Measurements from ENCODE around the gene VMAC.

The VMAC gene

GRCh38 chr19:5907241-5907640 lies 2.6 kb downstream of the VMAC start:
- FAIRE-seq: no peak

GRCh38 chr19:5908773-5909442 lies 4.2 kb downstream of the VMAC start:
- no peak for FAIRE-seq

- FAIRE-seq: no peak
Measured at GRCh38 chr19:5910638-5910907, 5.9 kb downstream of the VMAC start.

GRCh38 chr19:5911366-5911765 lies 6.7 kb downstream of the VMAC start:
- FAIRE-seq: no peak

GRCh38 chr19:5913739-5914357 lies 9.2 kb downstream of the VMAC start, which contains the start of gene CAPS:
TSS of gene CAPS (plus strand) at chr19:5914254. CDS start at chr19:5914407, 153 bp downstream.
- no peak for FAIRE-seq

- FAIRE-seq: no peak
Measured at GRCh38 chr19:5914358-5914774, 9.7 kb downstream of the VMAC start.

GRCh38 chr19:5914946-5915781 lies 10.5 kb downstream of the VMAC start:
- no peak for FAIRE-seq

- FAIRE-seq: no peak
Measured at GRCh38 chr19:5915782-5916165, 11.1 kb downstream of the VMAC start.

GRCh38 chr19:5916181-5916708 lies 11.6 kb downstream of the VMAC start:
- no peak for FAIRE-seq

- no peak for FAIRE-seq
Measured at GRCh38 chr19:5917431-5918107, 12.9 kb downstream of the VMAC start.

GRCh38 chr19:5918463-5919079 lies 13.9 kb downstream of the VMAC start:
- FAIRE-seq: no peak

- no peak for FAIRE-seq
Measured at GRCh38 chr19:5921516-5922160, 17.0 kb downstream of the VMAC start.

- no peak for FAIRE-seq
Measured at GRCh38 chr19:5922161-5922545, 17.5 kb downstream of the VMAC start.

- FAIRE-seq: no peak
Measured at GRCh38 chr19:5923356-5923755, 18.7 kb downstream of the VMAC start.

GRCh38 chr19:5925830-5926427 lies 21.3 kb downstream of the VMAC start:
- FAIRE-seq: no peak

- no peak for FAIRE-seq
Measured at GRCh38 chr19:5926641-5927440, 22.2 kb downstream of the VMAC start.

GRCh38 chr19:5927441-5927821 lies 22.8 kb downstream of the VMAC start:
- FAIRE-seq: no peak

- FAIRE-seq: no peak
Measured at GRCh38 chr19:5929179-5929578, 24.5 kb downstream of the VMAC start.

- no peak for FAIRE-seq
Measured at GRCh38 chr19:5929625-5930024, 25.0 kb downstream of the VMAC start.

- FAIRE-seq: no peak
Measured at GRCh38 chr19:5931251-5931650, 26.6 kb downstream of the VMAC start.

- FAIRE-seq: no peak
Measured at GRCh38 chr19:5932146-5932545, 27.5 kb downstream of the VMAC start.
